Suprapubic skin (tissue), 4 donors: Measurements from ENCODE around the gene MED22. TPM values are rescaled to one million over a fixed set of nuclear protein-coding genes. Genes with fewer than 3 reads are reported as not detected.
"Not testable (repeated sequence)": the region's sequence is repeated elsewhere in the genome, so short reads cannot be mapped to it uniquely, and the experiment has no call there.

ENCODE experiments used
- DNase-seq, 2 donors: peaks; one replicate each; pipeline ENCODE4 v3.0.0-alpha.2; 2019; ENCODE audit warnings: low spot score in 2 of 2
- H3K27ac ChIP-seq: fragments of 200-600 bp; sonication (generic); one replicate; pipeline ENCODE4 v1.5.1; 2019
- H3K27me3 ChIP-seq: fragments of 200-600 bp; sonication (generic); one replicate; pipeline ENCODE4 v1.5.1; 2019
- H3K36me3 ChIP-seq: fragments of 200-600 bp; sonication (generic); one replicate; pipeline ENCODE4 v1.5.1; 2019
- H3K4me1 ChIP-seq: fragments of 200-600 bp; sonication (generic); one replicate; pipeline ENCODE4 v1.5.1; 2019
- H3K4me3 ChIP-seq: fragments of 200-600 bp; sonication (generic); one replicate; pipeline ENCODE4 v1.5.1; 2019; ENCODE audit warnings: mild to moderate bottlenecking
- H3K9me3 ChIP-seq: fragments of 200-600 bp; sonication (generic); one replicate; pipeline ENCODE4 v1.5.1; 2019
- CTCF ChIP-seq, 2 donors: fragments of 200-600 bp in 1 of 2; fragments of 450-650 bp in 1 of 2; sonication (generic) in 1 of 2; IDR thresholded peaks; one replicate each; pipeline ENCODE4 v1.5.1; 2016 to 2019; ENCODE audit warnings: antibody characterized with exemption in 2 of 2, mild to moderate bottlenecking in 1 of 2, moderate library complexity in 1 of 2
- EP300 ChIP-seq: sonication (generic); formaldehyde crosslinking; IDR thresholded peaks from one replicate; pipeline ENCODE4 v1.6.1; 2017; ENCODE audit warnings: antibody characterized with exemption
- POLR2A ChIP-seq, 2 donors: fragments of 450-650 bp; IDR thresholded peaks; one replicate each; pipeline ENCODE4 v1.6.1; 2017; ENCODE audit warnings: antibody characterized with exemption in 2 of 2, mild to moderate bottlenecking in 2 of 2, moderate library complexity in 2 of 2
- POLR2AphosphoS5 ChIP-seq, 3 donors: sonication (generic); formaldehyde crosslinking; IDR thresholded peaks; one replicate each; pipeline ENCODE4 v1.6.1; 2017; ENCODE audit warnings: antibody characterized with exemption in 3 of 3
- WGBS: methylation state at CpG from one replicate; pipeline ENCODE4 v1.1.5; 2018; 5-methylcytosine and 5-hydroxymethylcytosine counted together
- total RNA-seq, 4 donors: library from RNA; depleted of rRNA; stranded (reverse); fragments of >200 nt; gene quantifications; one replicate each; pipeline ENCODE4 v1.1.0, GENCODE V29; 2016

MED22 gene
- total RNA-seq, 4 donors from 2014 or later, result 11.5 to 27.4 (median 18.8) TPM

GRCh38 chr9:133335924-133336811, 11.8 kb downstream of the MED22 start, which contains the start of gene SURF6:
Gene SURF6 (minus strand): TSS chr9:133336188. CDS start chr9:133336132, 56 bp downstream.
- peak within 1 kb of the TSS; percentile 56 for H3K27ac ChIP-seq
- H3K36me3 ChIP-seq, result peaks cover 52% of the 10 kb centered on the region
- H3K4me1 ChIP-seq, result peaks cover 40% of the 10 kb centered on the region
- peak; percentile 92 to 93 for DNase-seq
- no peak for TF ChIP-seq EP300
- peak in 1 of 2 donors; percentile 8 for TF ChIP-seq POLR2A (IDR thresholded peaks at IDR 0.05)
- TF ChIP-seq POLR2AphosphoS5 (IDR thresholded peaks at IDR 0.05), result peak in 2 of 3 donors; percentile 90 to 94
- no peak for TF ChIP-seq CTCF (IDR thresholded peaks at IDR 0.05)
- WGBS, result 6% methylated on average over 32 of the region's 70 CpGs
- no peaks in the 10 kb centered on the region for H3K27me3 ChIP-seq
- H3K9me3 ChIP-seq, result no peaks in the 10 kb centered on the region
- H3K4me3 ChIP-seq, result peak within 1 kb of the TSS; percentile 58

GRCh38 chr9:133334888-133335287, 13.0 kb downstream of the MED22 start:
- peak in 1 of 2 donors; percentile 46 for DNase-seq
- not testable (repeated sequence) for H3K27me3 ChIP-seq, H3K27ac ChIP-seq, H3K9me3 ChIP-seq
- H3K36me3 ChIP-seq, result peaks cover 49% of the 10 kb centered on the region
- H3K4me1 ChIP-seq, result peaks cover 35% of the 10 kb centered on the region
- H3K4me3 ChIP-seq, result peak overlapping the region; percentile 58
- WGBS, result 85% methylated on average over 11 of the region's 11 CpGs

- Histone ChIP-seq H3K4me3 (no peak overlapping the region), H3K9me3 (no peaks in the 10 kb centered on the region), H3K27me3 (no peaks in the 10 kb centered on the region), H3K27ac (no peak overlapping the region), H3K36me3 (peaks cover 44% of the 10 kb centered on the region), H3K4me1 (peaks cover 27% of the 10 kb centered on the region)
- DNase-seq, result peak in 1 of 2 donors; percentile 40
- TF ChIP-seq POLR2AphosphoS5 (IDR thresholded peaks at IDR 0.05) (no peak), EP300 (no peak), POLR2A (IDR thresholded peaks at IDR 0.05) (no peak), CTCF (IDR thresholded peaks at IDR 0.05) (no peak)
- WGBS, result 82% methylated on average over 6 of the region's 6 CpGs
These were observed 13.8 kb downstream of the MED22 start for GRCh38 chr9:133334161-133334560.

- Histone ChIP-seq H3K36me3 (peaks cover 41% of the 10 kb centered on the region), H3K27ac (no peak overlapping the region), H3K27me3 (no peaks in the 10 kb centered on the region), H3K4me3 (no peak overlapping the region), H3K9me3 (no peaks in the 10 kb centered on the region), H3K4me1 (peaks cover 25% of the 10 kb centered on the region)
- peak in 1 of 2 donors; percentile 44 for DNase-seq
- TF ChIP-seq CTCF (IDR thresholded peaks at IDR 0.05) (no peak), EP300 (no peak), POLR2AphosphoS5 (IDR thresholded peaks at IDR 0.05) (no peak), POLR2A (IDR thresholded peaks at IDR 0.05) (no peak)
- 88% methylated on average over 5 of the region's 10 CpGs for WGBS
These were observed 14.4 kb downstream of the MED22 start for GRCh38 chr9:133333566-133333965.

GRCh38 chr9:133333011-133333410, 14.9 kb downstream of the MED22 start:
- Histone ChIP-seq H3K27me3 (no peaks in the 10 kb centered on the region), H3K36me3 (peaks cover 41% of the 10 kb centered on the region), H3K4me1 (peaks cover 25% of the 10 kb centered on the region), H3K9me3 (no peaks in the 10 kb centered on the region), H3K4me3 (no peak overlapping the region), H3K27ac (no peak overlapping the region)
- peak; percentile 32 to 51 for DNase-seq
- 92% methylated on average over 11 of the region's 11 CpGs for WGBS
- TF ChIP-seq EP300, result no peak
- no peak for TF ChIP-seq CTCF (IDR thresholded peaks at IDR 0.05)
- no peak for TF ChIP-seq POLR2AphosphoS5 (IDR thresholded peaks at IDR 0.05)
- TF ChIP-seq POLR2A (IDR thresholded peaks at IDR 0.05), result no peak
